Measurements from ENCODE around the gene SLC25A14. TPM values are rescaled to one million over a fixed set of nuclear protein-coding genes. Genes with fewer than 3 reads are reported as not detected.

The SLC25A14 gene
- polyA plus RNA-seq, 1 donor from 2014 or later: 150 TPM

- Histone ChIP-seq H2AFZ (ENCODE audit: low read depth, low read length) (no peak within 1 kb of the TSS), H3K4me2 (ENCODE audit: low read length) (no peak within 1 kb of the TSS), H3K79me2 (replicated peaks; ENCODE audit: insufficient read depth, low read length) (no peaks in the 10 kb centered on the region), H3K9me3 (ENCODE audit: low read length) (no peaks in the 10 kb centered on the region), H3K9ac (ENCODE audit: low read length) (no peak within 1 kb of the TSS), H3K36me3 (ENCODE audit: insufficient read depth, low read length) (no peaks in the 10 kb centered on the region), H3K27ac (ENCODE audit: low read length) (no peak within 1 kb of the TSS), H3F3A (ENCODE audit: insufficient read depth, low read length, poor library complexity, severe bottlenecking) (no peaks in the 10 kb centered on the region), H3K4me3 (ENCODE audit: low read length) (no peak within 1 kb of the TSS), H3K27me3 (ENCODE audit: insufficient read depth, low read depth, low read length) (no peaks in the 10 kb centered on the region), H3K9me2 (ENCODE audit: insufficient read depth, low read length) (no peaks in the 10 kb centered on the region), H4K20me1 (ENCODE audit: insufficient read depth) (no peaks in the 10 kb centered on the region)
- TF ChIP-seq REST (IDR thresholded peaks at IDR 0.05; ENCODE audit: borderline replicate concordance) (no peak), POLR2AphosphoS5 (IDR thresholded peaks at IDR 0.05) (no peak), EP300 (conservative IDR thresholded peaks at IDR 0.05; ENCODE audit: poor library complexity, severe bottlenecking) (no peak), RAD21 (conservative IDR thresholded peaks at IDR 0.05) (no peak), EZH2 (IDR thresholded peaks at IDR 0.05; ENCODE audit: borderline replicate concordance, insufficient read depth, low read length, poor library complexity, severe bottlenecking) (no peak), TAF1 (IDR thresholded peaks at IDR 0.05; ENCODE audit: low read depth) (no peak), SMC3 (conservative IDR thresholded peaks at IDR 0.05; ENCODE audit: poor library complexity) (no peak), MXI1 (conservative IDR thresholded peaks at IDR 0.05; ENCODE audit: poor library complexity, severe bottlenecking) (no peak)
Measured at GRCh38 chrX:130385520-130385919, 45.8 kb downstream of the SLC25A14 start, which contains the start of gene GPR119. TSS of gene GPR119 (minus strand) at chrX:130385674. CDS start at chrX:130385447, 227 bp downstream.

GRCh38 chrX:130386408-130386808 is 46.7 kb downstream of the SLC25A14 start:
- no peak overlapping the region for H3K27ac ChIP-seq (ENCODE audit: low read length)
- H2AFZ ChIP-seq (ENCODE audit: low read depth, low read length): no peak overlapping the region
- no peaks in the 10 kb centered on the region for H3K9me3 ChIP-seq (ENCODE audit: low read length)
- H3K4me2 ChIP-seq (ENCODE audit: low read length): no peak overlapping the region
- no peaks in the 10 kb centered on the region for H3K9me2 ChIP-seq (ENCODE audit: insufficient read depth, low read length)
- no peaks in the 10 kb centered on the region for H3F3A ChIP-seq (ENCODE audit: insufficient read depth, low read length, poor library complexity, severe bottlenecking)
- no peaks in the 10 kb centered on the region for H3K27me3 ChIP-seq (ENCODE audit: insufficient read depth, low read depth, low read length)
- H4K20me1 ChIP-seq (ENCODE audit: insufficient read depth): no peaks in the 10 kb centered on the region
- no peak for TF ChIP-seq EZH2 (IDR thresholded peaks at IDR 0.05; ENCODE audit: borderline replicate concordance, insufficient read depth, low read length, poor library complexity, severe bottlenecking)
- TF ChIP-seq EP300 (conservative IDR thresholded peaks at IDR 0.05; ENCODE audit: poor library complexity, severe bottlenecking): no peak
- no peak for TF ChIP-seq CTCF (IDR thresholded peaks at IDR 0.05; ENCODE audit: poor library complexity, severe bottlenecking)
- no peak for TF ChIP-seq TAF1 (IDR thresholded peaks at IDR 0.05; ENCODE audit: low read depth)
- TF ChIP-seq MXI1 (conservative IDR thresholded peaks at IDR 0.05; ENCODE audit: poor library complexity, severe bottlenecking): no peak
- no peak for TF ChIP-seq POLR2AphosphoS5 (IDR thresholded peaks at IDR 0.05)
- no peak for TF ChIP-seq REST (IDR thresholded peaks at IDR 0.05; ENCODE audit: borderline replicate concordance)
- no peak for TF ChIP-seq RAD21 (conservative IDR thresholded peaks at IDR 0.05)
- TF ChIP-seq SMC3 (conservative IDR thresholded peaks at IDR 0.05; ENCODE audit: poor library complexity): no peak
- H3K36me3 ChIP-seq (ENCODE audit: insufficient read depth, low read length): no peaks in the 10 kb centered on the region
- H3K79me2 ChIP-seq (replicated peaks; ENCODE audit: insufficient read depth, low read length): no peaks in the 10 kb centered on the region
- no peak overlapping the region for H3K4me3 ChIP-seq (ENCODE audit: low read length)
- H3K9ac ChIP-seq (ENCODE audit: low read length): no peak overlapping the region

All from neural cell (in vitro differentiated cells).